HG03442 (cell line): ENCODE measurements around the gene PITPNM1.
"Not testable (repeated sequence)": the region's sequence is repeated elsewhere in the genome, so short reads cannot be mapped to it uniquely, and the experiment has no call there.

Experiments
- ATAC-seq: cut with Tn5 transposase; IDR thresholded peaks from one replicate; pipeline ENCODE4 v1.9.1; 2021; ENCODE audit warnings: mild to moderate bottlenecking, moderate library complexity; ENCODE audit not compliant: unreplicated experiment

PITPNM1 gene

GRCh38 chr11:67504950-67505581 is at the start of gene PITPNM1:
PITPNM1 (minus strand) TSS chr11:67505363; CDS start chr11:67504180, 1,183 bp downstream.
- ATAC-seq, result no peak

GRCh38 chr11:67551697-67552096 is 46.5 kb upstream of the PITPNM1 start:
- not testable (repeated sequence) for ATAC-seq

- no peak for ATAC-seq
These were observed 46.0 kb upstream of the PITPNM1 start for GRCh38 chr11:67551127-67551526.

- ATAC-seq, result no peak
These were observed 43.5 kb upstream of the PITPNM1 start for GRCh38 chr11:67548555-67549110.

- not testable (repeated sequence) for ATAC-seq
These were observed 42.9 kb upstream of the PITPNM1 start for GRCh38 chr11:67548112-67548511.

GRCh38 chr11:67545280-67545679 is 40.1 kb upstream of the PITPNM1 start:
- no peak for ATAC-seq

GRCh38 chr11:67544616-67545242 is 39.6 kb upstream of the PITPNM1 start:
- ATAC-seq, result no peak

- ATAC-seq, result no peak
These were observed 38.4 kb upstream of the PITPNM1 start for GRCh38 chr11:67543585-67543984.

- no peak for ATAC-seq
These were observed 37.8 kb upstream of the PITPNM1 start for GRCh38 chr11:67542971-67543370.

- no peak for ATAC-seq
These were observed 37.0 kb upstream of the PITPNM1 start for GRCh38 chr11:67542169-67542568.

GRCh38 chr11:67541198-67541597 is 36.0 kb upstream of the PITPNM1 start:
- ATAC-seq, result no peak

GRCh38 chr11:67539550-67539949 is 34.4 kb upstream of the PITPNM1 start:
- ATAC-seq, result no peak

GRCh38 chr11:67538823-67539505 is 33.8 kb upstream of the PITPNM1 start:
- no peak for ATAC-seq

GRCh38 chr11:67538306-67538705 is 33.1 kb upstream of the PITPNM1 start:
- no peak for ATAC-seq

GRCh38 chr11:67535561-67535960 is 30.4 kb upstream of the PITPNM1 start:
- ATAC-seq, result no peak

- no peak for ATAC-seq
These were observed 29.0 kb upstream of the PITPNM1 start for GRCh38 chr11:67534070-67534679.

- ATAC-seq, result no peak
These were observed 27.7 kb upstream of the PITPNM1 start for GRCh38 chr11:67532889-67533288.

GRCh38 chr11:67530282-67530592 is 25.1 kb upstream of the PITPNM1 start:
- no peak for ATAC-seq

- ATAC-seq, result no peak
These were observed 23.2 kb upstream of the PITPNM1 start for GRCh38 chr11:67528376-67528775.

- no peak for ATAC-seq
These were observed 20.3 kb upstream of the PITPNM1 start for GRCh38 chr11:67525275-67525976.

- no peak for ATAC-seq
These were observed 19.3 kb upstream of the PITPNM1 start for GRCh38 chr11:67524480-67524808.
